ENCODE measurements around the gene ARPP21.

ARPP21 gene

DNA sequence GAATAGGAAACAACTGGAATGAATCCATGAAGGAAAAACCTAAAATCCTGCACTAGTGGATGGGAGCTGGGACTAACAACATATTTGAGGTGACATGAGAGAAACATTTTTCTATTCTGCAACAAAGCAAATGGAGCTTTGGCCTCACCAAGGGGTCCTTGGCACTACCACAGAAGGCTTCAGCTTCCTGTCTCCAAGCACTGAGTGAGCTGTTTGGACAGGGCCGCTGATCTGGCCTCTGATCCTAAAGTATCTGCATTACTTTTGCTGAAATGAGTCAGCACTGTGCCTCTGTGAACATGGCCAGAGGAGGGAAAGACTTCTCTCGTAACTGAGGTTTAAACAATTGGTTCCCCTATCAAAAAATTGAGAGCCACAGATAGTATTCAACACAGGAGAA lies 9.0 kb downstream of the ARPP21 start (continued):
- TF ChIP-seq, protein P1, sequence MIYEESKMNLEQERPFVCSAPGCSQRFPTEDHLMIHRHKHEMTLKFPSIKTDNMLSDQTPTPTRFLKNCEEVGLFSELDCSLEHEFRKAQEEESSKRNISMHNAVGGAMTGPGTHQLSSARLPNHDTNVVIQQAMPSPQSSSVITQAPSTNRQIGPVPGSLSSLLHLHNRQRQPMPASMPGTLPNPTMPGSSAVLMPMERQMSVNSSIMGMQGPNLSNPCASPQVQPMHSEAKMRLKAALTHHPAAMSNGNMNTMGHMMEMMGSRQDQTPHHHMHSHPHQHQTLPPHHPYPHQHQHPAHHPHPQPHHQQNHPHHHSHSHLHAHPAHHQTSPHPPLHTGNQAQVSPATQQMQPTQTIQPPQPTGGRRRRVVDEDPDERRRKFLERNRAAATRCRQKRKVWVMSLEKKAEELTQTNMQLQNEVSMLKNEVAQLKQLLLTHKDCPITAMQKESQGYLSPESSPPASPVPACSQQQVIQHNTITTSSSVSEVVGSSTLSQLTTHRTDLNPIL (CRISPR knock-in tag; IDR thresholded peaks at IDR 0.05; ENCODE audit: low read depth): no peak
- TF ChIP-seq BACH2 (CRISPR knock-in tag; IDR thresholded peaks at IDR 0.05; ENCODE audit: borderline replicate concordance) (no peak), TOX (CRISPR knock-in tag; IDR thresholded peaks at IDR 0.05; ENCODE audit: borderline replicate concordance) (no peak), ISL1 (CRISPR knock-in tag; IDR thresholded peaks at IDR 0.05) (no peak)

DNA sequence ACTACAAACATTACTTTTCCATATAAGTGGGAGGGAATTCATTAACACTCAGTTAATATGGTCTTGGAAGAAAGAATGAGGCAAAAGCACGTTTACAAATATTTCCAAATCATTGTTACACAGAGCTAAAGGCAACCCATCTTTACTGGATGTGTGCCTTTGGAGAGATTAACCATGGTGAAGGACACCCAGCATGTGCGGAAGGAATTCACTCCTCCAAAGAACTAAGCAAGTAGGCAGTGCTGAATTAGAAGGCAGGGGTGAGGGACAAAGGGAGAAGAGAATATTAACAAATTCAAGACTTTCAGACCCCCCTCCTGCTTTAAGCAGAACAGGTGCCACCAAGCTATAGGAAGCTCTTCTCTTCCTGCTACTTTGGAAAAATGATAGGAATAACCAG lies 10.1 kb downstream of the ARPP21 start:
- ATAC-seq: no peak
- TF ChIP-seq PPARA (CRISPR knock-in tag; IDR thresholded peaks at IDR 0.05; ENCODE audit: borderline replicate concordance): no peak
- no peak for TF ChIP-seq TOX (CRISPR knock-in tag; IDR thresholded peaks at IDR 0.05; ENCODE audit: borderline replicate concordance)
- TF ChIP-seq ZFP3 (CRISPR knock-in tag; IDR thresholded peaks at IDR 0.05): no peak
- TF ChIP-seq ZC3H10 (CRISPR knock-in tag; IDR thresholded peaks at IDR 0.05): no peak
- no peak for TF ChIP-seq CSDC2 (CRISPR knock-in tag; IDR thresholded peaks at IDR 0.05)
- no peak for TF ChIP-seq ARNTL (CRISPR knock-in tag; IDR thresholded peaks at IDR 0.05; ENCODE audit: borderline replicate concordance, low read depth)
- TF ChIP-seq, protein P2, sequence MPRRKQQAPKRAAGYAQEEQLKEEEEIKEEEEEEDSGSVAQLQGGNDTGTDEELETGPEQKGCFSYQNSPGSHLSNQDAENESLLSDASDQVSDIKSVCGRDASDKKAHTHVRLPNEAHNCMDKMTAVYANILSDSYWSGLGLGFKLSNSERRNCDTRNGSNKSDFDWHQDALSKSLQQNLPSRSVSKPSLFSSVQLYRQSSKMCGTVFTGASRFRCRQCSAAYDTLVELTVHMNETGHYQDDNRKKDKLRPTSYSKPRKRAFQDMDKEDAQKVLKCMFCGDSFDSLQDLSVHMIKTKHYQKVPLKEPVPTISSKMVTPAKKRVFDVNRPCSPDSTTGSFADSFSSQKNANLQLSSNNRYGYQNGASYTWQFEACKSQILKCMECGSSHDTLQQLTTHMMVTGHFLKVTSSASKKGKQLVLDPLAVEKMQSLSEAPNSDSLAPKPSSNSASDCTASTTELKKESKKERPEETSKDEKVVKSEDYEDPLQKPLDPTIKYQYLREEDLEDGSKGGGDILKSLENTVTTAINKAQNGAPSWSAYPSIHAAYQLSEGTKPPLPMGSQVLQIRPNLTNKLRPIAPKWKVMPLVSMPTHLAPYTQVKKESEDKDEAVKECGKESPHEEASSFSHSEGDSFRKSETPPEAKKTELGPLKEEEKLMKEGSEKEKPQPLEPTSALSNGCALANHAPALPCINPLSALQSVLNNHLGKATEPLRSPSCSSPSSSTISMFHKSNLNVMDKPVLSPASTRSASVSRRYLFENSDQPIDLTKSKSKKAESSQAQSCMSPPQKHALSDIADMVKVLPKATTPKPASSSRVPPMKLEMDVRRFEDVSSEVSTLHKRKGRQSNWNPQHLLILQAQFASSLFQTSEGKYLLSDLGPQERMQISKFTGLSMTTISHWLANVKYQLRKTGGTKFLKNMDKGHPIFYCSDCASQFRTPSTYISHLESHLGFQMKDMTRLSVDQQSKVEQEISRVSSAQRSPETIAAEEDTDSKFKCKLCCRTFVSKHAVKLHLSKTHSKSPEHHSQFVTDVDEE (CRISPR knock-in tag; IDR thresholded peaks at IDR 0.05): no peak
- no peak for TF ChIP-seq ZFP30 (CRISPR knock-in tag; IDR thresholded peaks at IDR 0.05)
- TF ChIP-seq, protein P1 (CRISPR knock-in tag; IDR thresholded peaks at IDR 0.05; ENCODE audit: low read depth): no peak
- no peak for TF ChIP-seq RARB (CRISPR knock-in tag; IDR thresholded peaks at IDR 0.05)
- TF ChIP-seq, protein P3, sequence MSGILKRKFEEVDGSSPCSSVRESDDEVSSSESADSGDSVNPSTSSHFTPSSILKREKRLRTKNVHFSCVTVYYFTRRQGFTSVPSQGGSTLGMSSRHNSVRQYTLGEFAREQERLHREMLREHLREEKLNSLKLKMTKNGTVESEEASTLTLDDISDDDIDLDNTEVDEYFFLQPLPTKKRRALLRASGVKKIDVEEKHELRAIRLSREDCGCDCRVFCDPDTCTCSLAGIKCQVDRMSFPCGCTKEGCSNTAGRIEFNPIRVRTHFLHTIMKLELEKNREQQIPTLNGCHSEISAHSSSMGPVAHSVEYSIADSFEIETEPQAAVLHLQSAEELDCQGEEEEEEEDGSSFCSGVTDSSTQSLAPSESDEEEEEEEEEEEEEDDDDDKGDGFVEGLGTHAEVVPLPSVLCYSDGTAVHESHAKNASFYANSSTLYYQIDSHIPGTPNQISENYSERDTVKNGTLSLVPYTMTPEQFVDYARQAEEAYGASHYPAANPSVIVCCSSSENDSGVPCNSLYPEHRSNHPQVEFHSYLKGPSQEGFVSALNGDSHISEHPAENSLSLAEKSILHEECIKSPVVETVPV (CRISPR knock-in tag; IDR thresholded peaks at IDR 0.05): no peak
- TF ChIP-seq ISL1 (CRISPR knock-in tag; IDR thresholded peaks at IDR 0.05): no peak
- TF ChIP-seq TCF4 (CRISPR knock-in tag; IDR thresholded peaks at IDR 0.05; ENCODE audit: borderline replicate concordance): no peak
- TF ChIP-seq, protein P4, sequence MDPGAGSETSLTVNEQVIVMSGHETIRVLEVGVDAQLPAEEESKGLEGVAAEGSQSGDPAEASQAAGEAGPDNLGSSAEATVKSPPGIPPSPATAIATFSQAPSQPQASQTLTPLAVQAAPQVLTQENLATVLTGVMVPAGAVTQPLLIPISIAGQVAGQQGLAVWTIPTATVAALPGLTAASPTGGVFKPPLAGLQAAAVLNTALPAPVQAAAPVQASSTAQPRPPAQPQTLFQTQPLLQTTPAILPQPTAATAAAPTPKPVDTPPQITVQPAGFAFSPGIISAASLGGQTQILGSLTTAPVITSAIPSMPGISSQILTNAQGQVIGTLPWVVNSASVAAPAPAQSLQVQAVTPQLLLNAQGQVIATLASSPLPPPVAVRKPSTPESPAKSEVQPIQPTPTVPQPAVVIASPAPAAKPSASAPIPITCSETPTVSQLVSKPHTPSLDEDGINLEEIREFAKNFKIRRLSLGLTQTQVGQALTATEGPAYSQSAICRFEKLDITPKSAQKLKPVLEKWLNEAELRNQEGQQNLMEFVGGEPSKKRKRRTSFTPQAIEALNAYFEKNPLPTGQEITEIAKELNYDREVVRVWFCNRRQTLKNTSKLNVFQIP (CRISPR knock-in tag; IDR thresholded peaks at IDR 0.05; ENCODE audit: borderline replicate concordance, low read depth): no peak
- no peak for TF ChIP-seq ZNF8 (CRISPR knock-in tag; IDR thresholded peaks at IDR 0.05)
- TF ChIP-seq ESRRG (CRISPR knock-in tag; IDR thresholded peaks at IDR 0.05): no peak
- TF ChIP-seq ZNF70 (CRISPR knock-in tag; IDR thresholded peaks at IDR 0.05): no peak
- TF ChIP-seq GLIS3 (CRISPR knock-in tag; IDR thresholded peaks at IDR 0.05): no peak
- TF ChIP-seq BACH2 (CRISPR knock-in tag; IDR thresholded peaks at IDR 0.05; ENCODE audit: borderline replicate concordance): no peak

DNA sequence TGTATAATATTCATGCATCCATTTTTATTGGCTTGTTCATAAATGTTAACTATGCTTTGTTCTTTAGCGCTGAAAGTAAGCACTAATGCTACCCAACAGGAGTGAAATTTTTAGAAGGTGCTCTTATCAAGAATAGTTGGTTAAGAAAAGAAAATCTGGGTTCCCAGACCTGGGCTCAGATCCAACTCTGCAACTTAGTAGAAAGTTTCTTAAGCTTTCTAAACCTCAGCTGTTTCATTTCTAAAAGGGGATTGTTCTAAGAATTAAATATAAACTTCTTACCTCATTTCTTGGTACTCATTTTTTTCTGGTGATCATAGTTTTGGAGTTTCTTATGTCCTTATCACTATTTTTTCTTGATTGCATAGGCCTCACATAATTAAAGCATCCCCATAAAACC lies 12.1 kb downstream of the ARPP21 start:
- no peak for ATAC-seq

More for the DNA sequence above, 12.1 kb downstream of the ARPP21 start:
- TF ChIP-seq ARNTL (CRISPR knock-in tag; IDR thresholded peaks at IDR 0.05; ENCODE audit: borderline replicate concordance, low read depth) (no peak), ZFP3 (CRISPR knock-in tag; IDR thresholded peaks at IDR 0.05) (no peak), ZC3H10 (CRISPR knock-in tag; IDR thresholded peaks at IDR 0.05) (no peak)
- TF ChIP-seq, protein P5, sequence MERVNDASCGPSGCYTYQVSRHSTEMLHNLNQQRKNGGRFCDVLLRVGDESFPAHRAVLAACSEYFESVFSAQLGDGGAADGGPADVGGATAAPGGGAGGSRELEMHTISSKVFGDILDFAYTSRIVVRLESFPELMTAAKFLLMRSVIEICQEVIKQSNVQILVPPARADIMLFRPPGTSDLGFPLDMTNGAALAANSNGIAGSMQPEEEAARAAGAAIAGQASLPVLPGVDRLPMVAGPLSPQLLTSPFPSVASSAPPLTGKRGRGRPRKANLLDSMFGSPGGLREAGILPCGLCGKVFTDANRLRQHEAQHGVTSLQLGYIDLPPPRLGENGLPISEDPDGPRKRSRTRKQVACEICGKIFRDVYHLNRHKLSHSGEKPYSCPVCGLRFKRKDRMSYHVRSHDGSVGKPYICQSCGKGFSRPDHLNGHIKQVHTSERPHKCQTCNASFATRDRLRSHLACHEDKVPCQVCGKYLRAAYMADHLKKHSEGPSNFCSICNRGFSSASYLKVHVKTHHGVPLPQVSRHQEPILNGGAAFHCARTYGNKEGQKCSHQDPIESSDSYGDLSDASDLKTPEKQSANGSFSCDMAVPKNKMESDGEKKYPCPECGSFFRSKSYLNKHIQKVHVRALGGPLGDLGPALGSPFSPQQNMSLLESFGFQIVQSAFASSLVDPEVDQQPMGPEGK (CRISPR knock-in tag; IDR thresholded peaks at IDR 0.05; ENCODE audit: borderline replicate concordance): no peak
